Neural progenitor cell (in vitro differentiated cells): ENCODE results near the gene SPEN. TPM values are rescaled to one million over a fixed set of nuclear protein-coding genes. Genes with fewer than 3 reads are reported as not detected.

ENCODE experiments used
- DNase-seq: peaks from one replicate; pipeline ENCODE4 v3.0.0-alpha.2; 2016; ENCODE audit warnings: low spot score
- H2AFZ ChIP-seq: fragments of 200-600 bp; sonication (generic); replicated peaks from 2 replicates; pipeline ENCODE4 v1.6.1; 2016; ENCODE audit warnings: antibody characterized with exemption
- H3F3A ChIP-seq: fragments of 200-600 bp; sonication (generic); 2 replicates; pipeline ENCODE4 v1.6.1; 2016; ENCODE audit warnings: antibody characterized with exemption, low read depth
- H3K27ac ChIP-seq: fragments of 200-600 bp; sonication (generic); 2 replicates; pipeline ENCODE4 v1.5.1; 2016; ENCODE audit warnings: mild to moderate bottlenecking
- H3K27me3 ChIP-seq: fragments of 200-600 bp; sonication (generic); 2 replicates; pipeline ENCODE4 v1.6.1; 2016; ENCODE audit warnings: mild to moderate bottlenecking, moderate library complexity
- H3K36me3 ChIP-seq: fragments of 200-600 bp; sonication (generic); 2 replicates; pipeline ENCODE4 v1.5.1; 2016
- H3K4me1 ChIP-seq: fragments of 200-600 bp; sonication (generic); 2 replicates; pipeline ENCODE4 v1.6.1; 2016; ENCODE audit warnings: mixed run types
- H3K4me2 ChIP-seq: fragments of 200-600 bp; sonication (generic); 2 replicates; pipeline ENCODE4 v1.6.1; 2016
- H3K4me3 ChIP-seq: fragments of 200-600 bp; sonication (generic); 2 replicates; pipeline ENCODE4 v1.5.1; 2016
- H3K79me2 ChIP-seq: fragments of 200-600 bp; sonication (generic); 2 replicates; pipeline ENCODE4 v1.6.1; 2016; ENCODE audit warnings: low read depth
- H3K9ac ChIP-seq: fragments of 200-600 bp; sonication (generic); 2 replicates; pipeline ENCODE4 v1.6.1; 2016
- H3K9me3 ChIP-seq: fragments of 200-600 bp; sonication (generic); 2 replicates; pipeline ENCODE4 v1.5.1; 2016; ENCODE audit warnings: low read depth
- H4K20me1 ChIP-seq: fragments of 200-600 bp; sonication (generic); 2 replicates; pipeline ENCODE4 v1.6.1; 2016; ENCODE audit warnings: low read depth
- H3K27ac Mint-ChIP-seq: 3 replicates; pipeline ENCODE4 v1.8.0; 2021; ENCODE audit warnings: mixed read lengths
- H3K27me3 Mint-ChIP-seq: 2 replicates; pipeline ENCODE4 v1.8.0; 2022; ENCODE audit warnings: low read depth, mild to moderate bottlenecking, inconsistent platforms, moderate library complexity, mixed read lengths; ENCODE audit not compliant: insufficient read depth
- H3K36me3 Mint-ChIP-seq: 3 replicates; pipeline ENCODE4 v1.8.0; 2021; ENCODE audit warnings: mixed read lengths
- H3K4me1 Mint-ChIP-seq: 3 replicates; pipeline ENCODE4 v1.8.0; 2021; ENCODE audit warnings: mixed read lengths
- H3K4me3 Mint-ChIP-seq: 3 replicates; pipeline ENCODE4 v1.8.0; 2021; ENCODE audit warnings: mild to moderate bottlenecking, moderate library complexity, mixed read lengths
- H3K9me3 Mint-ChIP-seq: 3 replicates; pipeline ENCODE4 v1.8.0; 2020; ENCODE audit warnings: mixed read lengths
- CTCF ChIP-seq: fragments of 200-600 bp; sonication (generic); IDR thresholded peaks from 2 replicates; pipeline ENCODE4 v1.5.1; 2017; ENCODE audit warnings: antibody characterized with exemption, mild to moderate bottlenecking
- EZH2 ChIP-seq: fragments of 200-600 bp; sonication (generic); IDR thresholded peaks from 2 replicates; pipeline ENCODE4 v1.6.1; 2017; ENCODE audit warnings: antibody characterized with exemption, mild to moderate bottlenecking, moderate library complexity
- EZH2phosphoT487 ChIP-seq: fragments of 200-600 bp; sonication (generic); IDR thresholded peaks from 2 replicates; pipeline ENCODE4 v1.6.1; 2017; ENCODE audit warnings: antibody characterized with exemption
- total RNA-seq: library from RNA; depleted of rRNA; stranded (reverse); fragments of >200 nt; gene quantifications from 2 replicates; pipeline ENCODE4 v1.2.3, GENCODE V29; 2015; ENCODE audit warnings: low replicate concordance

Gene SPEN
- total RNA-seq, 1 donor from 2014 or later, result 59.6 TPM

- no peak for TF ChIP-seq EZH2
- no peak for TF ChIP-seq EZH2phosphoT487
- TF ChIP-seq CTCF, result no peak
- Histone ChIP-seq H3K36me3 (no peaks in the 10 kb centered on the region), H3K4me3 (no peak overlapping the region), H3K4me2 (no peak overlapping the region), H3K9me3 (no peaks in the 10 kb centered on the region), H3K27me3 (no peaks in the 10 kb centered on the region), H3K4me1 (peaks cover 7% of the 10 kb centered on the region), H3K9ac (no peak overlapping the region), H3F3A (no peaks in the 10 kb centered on the region), H4K20me1 (peaks cover 65% of the 10 kb centered on the region), H2AFZ (no peak overlapping the region), H3K79me2 (peaks cover 3% of the 10 kb centered on the region), H3K27ac (no peak overlapping the region)
- H3K4me3 Mint-ChIP-seq, result no peak overlapping the region
- no peaks in the 10 kb centered on the region for H3K9me3 Mint-ChIP-seq
- H3K27me3 Mint-ChIP-seq, result peaks cover 8% of the 10 kb centered on the region
- no peak for DNase-seq
- peak overlapping the region; percentile 90 for H3K27ac Mint-ChIP-seq
- peaks cover 54% of the 10 kb centered on the region for H3K4me1 Mint-ChIP-seq
- H3K36me3 Mint-ChIP-seq, result peaks cover 16% of the 10 kb centered on the region
These were observed 101.3 kb downstream of the SPEN start for GRCh38 chr1:15948595-15949452.

GRCh38 chr1:15949453-15950245, 102.1 kb downstream of the SPEN start:
- H3K27ac Mint-ChIP-seq, result no peak overlapping the region
- peak; percentile 48 for DNase-seq
- Histone ChIP-seq H3K27ac (no peak overlapping the region), H3K4me2 (no peak overlapping the region), H3K36me3 (no peaks in the 10 kb centered on the region), H3K9me3 (no peaks in the 10 kb centered on the region), H3K9ac (no peak overlapping the region), H3F3A (no peaks in the 10 kb centered on the region), H3K27me3 (no peaks in the 10 kb centered on the region), H4K20me1 (peaks cover 74% of the 10 kb centered on the region), H3K79me2 (peaks cover 5% of the 10 kb centered on the region), H2AFZ (no peak overlapping the region), H3K4me3 (no peak overlapping the region), H3K4me1 (peaks cover 10% of the 10 kb centered on the region)
- H3K27me3 Mint-ChIP-seq, result peaks cover 8% of the 10 kb centered on the region
- TF ChIP-seq CTCF (no peak), EZH2 (no peak), EZH2phosphoT487 (no peak)
- no peaks in the 10 kb centered on the region for H3K9me3 Mint-ChIP-seq
- H3K4me3 Mint-ChIP-seq, result no peak overlapping the region
- H3K4me1 Mint-ChIP-seq, result peaks cover 59% of the 10 kb centered on the region
- H3K36me3 Mint-ChIP-seq, result peaks cover 16% of the 10 kb centered on the region

GRCh38 chr1:15950302-15950701, 102.8 kb downstream of the SPEN start:
- Mint-ChIP-seq H3K27me3 (peaks cover 8% of the 10 kb centered on the region), H3K27ac (no peak overlapping the region), H3K4me1 (peaks cover 62% of the 10 kb centered on the region), H3K4me3 (no peak overlapping the region), H3K36me3 (peaks cover 19% of the 10 kb centered on the region), H3K9me3 (no peaks in the 10 kb centered on the region)
- Histone ChIP-seq H3K79me2 (peaks cover 12% of the 10 kb centered on the region), H4K20me1 (peaks cover 78% of the 10 kb centered on the region), H3K4me1 (peaks cover 10% of the 10 kb centered on the region), H3K4me3 (no peak overlapping the region), H3K36me3 (no peaks in the 10 kb centered on the region), H3F3A (no peaks in the 10 kb centered on the region), H2AFZ (no peak overlapping the region), H3K9me3 (no peaks in the 10 kb centered on the region), H3K27ac (no peak overlapping the region), H3K4me2 (no peak overlapping the region), H3K27me3 (no peaks in the 10 kb centered on the region), H3K9ac (no peak overlapping the region)
- no peak for DNase-seq
- TF ChIP-seq EZH2phosphoT487 (no peak), EZH2 (no peak), CTCF (no peak)
